HepG2 (cell line): ENCODE results near the gene CIAO2B. TPM values are rescaled to one million over a fixed set of nuclear protein-coding genes. Genes with fewer than 3 reads are reported as not detected.

ENCODE experiments used
- CBFB ChIP-seq: sonication (generic); formaldehyde crosslinking; IDR thresholded peaks from 2 replicates; pipeline ENCODE4 v1.4.0; 2020; ENCODE audit warnings: missing genetic modification reagents
- EP300 ChIP-seq, 3 experiments: sonication (generic) in 1 of 3; formaldehyde crosslinking in 1 of 3; IDR thresholded peaks; 2 replicates each; pipeline versions ENCODE4 v1.5.1 to v1.6.1; 2011 to 2020; ENCODE audit warnings: low read depth in 2 of 3, low read length in 2 of 3, borderline replicate concordance in 1 of 3, improper control_type of control experiment in 1 of 3, mild to moderate bottlenecking in 1 of 3, missing genetic modification reagents in 1 of 3, moderate library complexity in 1 of 3
- FOSL1 ChIP-seq: sonication (generic); formaldehyde crosslinking; IDR thresholded peaks from 2 replicates; pipeline ENCODE4 v1.9.0; 2021; ENCODE audit warnings: missing genetic modification reagents, borderline replicate concordance
- KLF6 ChIP-seq: IDR thresholded peaks from 2 replicates; pipeline ENCODE4 v1.8.0; 2016; ENCODE audit warnings: missing biosample characterization, missing genetic modification reagents
- MAZ ChIP-seq, 2 experiments: sonication (generic) in 1 of 2; formaldehyde crosslinking in 1 of 2; IDR thresholded peaks; 2 replicates each; pipeline versions ENCODE4 v1.5.0 to v1.6.1; 2012 to 2020; ENCODE audit warnings: low read depth in 2 of 2, mild to moderate bottlenecking in 2 of 2, borderline replicate concordance in 1 of 2, improper control_type of control experiment in 1 of 2, low read length in 1 of 2, missing genetic modification reagents in 1 of 2, moderate library complexity in 1 of 2
- MNT ChIP-seq: fragments of 450-650 bp; IDR thresholded peaks from 2 replicates; pipeline ENCODE4 v1.6.1; 2016
- SKIL ChIP-seq: sonication (generic); formaldehyde crosslinking; IDR thresholded peaks from 2 replicates; pipeline ENCODE4 v1.8.0; 2022; ENCODE audit warnings: missing genetic modification reagents, mild to moderate bottlenecking, moderate library complexity, borderline replicate concordance
- SNRNP70 ChIP-seq: fragments of 200-400 bp; formaldehyde crosslinking; IDR thresholded peaks from 2 replicates; pipeline ENCODE4 v1.6.1; 2017; ENCODE audit warnings: mild to moderate bottlenecking, low read depth, low read length, moderate library complexity
- SP140L ChIP-seq: sonication (generic); formaldehyde crosslinking; IDR thresholded peaks from 2 replicates; pipeline ENCODE4 v1.4.0; 2020; ENCODE audit warnings: missing genetic modification reagents, borderline replicate concordance
- TAF1 ChIP-seq: sonication (generic); formaldehyde crosslinking; IDR thresholded peaks from 2 replicates; pipeline ENCODE4 v1.4.0; 2020; ENCODE audit warnings: missing genetic modification reagents
- TAF15 ChIP-seq: fragments of 200-400 bp; formaldehyde crosslinking; IDR thresholded peaks from one replicate; pipeline ENCODE4 v1.6.1; 2018; ENCODE audit warnings: mild to moderate bottlenecking, low read depth, low read length; ENCODE audit not compliant: poor library complexity, severe bottlenecking
- ZBTB39 ChIP-seq: sonication (generic); formaldehyde crosslinking; IDR thresholded peaks from 2 replicates; pipeline ENCODE4 v1.5.0; 2020; ENCODE audit warnings: missing genetic modification reagents
- ZBTB42 ChIP-seq: sonication (generic); formaldehyde crosslinking; IDR thresholded peaks from 2 replicates; pipeline ENCODE4 v1.5.0; 2020; ENCODE audit warnings: mild to moderate bottlenecking, missing genetic modification reagents
- ZNF563 ChIP-seq: sonication (generic); formaldehyde crosslinking; IDR thresholded peaks from 2 replicates; pipeline ENCODE4 v1.8.0; 2022; ENCODE audit warnings: mild to moderate bottlenecking, moderate library complexity, missing genetic modification reagents
- ZNF574 ChIP-seq: sonication (generic); formaldehyde crosslinking; IDR thresholded peaks from 2 replicates; pipeline ENCODE4 v1.4.0; 2020; ENCODE audit warnings: missing genetic modification reagents
- ZNF589 ChIP-seq: sonication (generic); formaldehyde crosslinking; conservative IDR thresholded peaks from 2 replicates; pipeline ENCODE4 v1.8.0; 2022; ENCODE audit warnings: mild to moderate bottlenecking, moderate library complexity, missing genetic modification reagents
- ZNF740 ChIP-seq: sonication (generic); formaldehyde crosslinking; IDR thresholded peaks from 2 replicates; pipeline ENCODE4 v1.4.0; 2020; ENCODE audit warnings: missing genetic modification reagents
- polyA plus RNA-seq, 8 experiments: library from polyadenylated mRNA; depleted of rRNA in 3 of 8; stranded (reverse) in 7 of 8; unstranded in 1 of 8; fragments of >200 nt; fragmentation: Illumina TruSeq in 4 of 8; extraction: Trizol in 4 of 8; gene quantifications; 2 replicates each; pipeline versions ENCODE4 v1.2.1 to v1.2.3, GENCODE V29; 2011 to 2016; ENCODE audit warnings: low read depth in 4 of 8, missing spikeins in 1 of 8, mixed read lengths in 1 of 8; ENCODE audit not compliant: insufficient read depth in 1 of 8
- total RNA-seq, 5 experiments: library from RNA; depleted of rRNA; stranded (reverse); fragments of >200 nt; fragmentation: Illumina TruSeq; extraction: Trizol; gene quantifications; 2 replicates each; pipeline ENCODE4 v1.2.3, GENCODE V29; 2016; ENCODE audit warnings: low read depth in 1 of 5

CIAO2B gene
- total and polyA plus RNA-seq, 2 of the 13 experiments (the other 11 are each of a cell fraction or from before 2014, with no cell fraction given) = 157 to 293 TPM

GRCh38 chr16:66905633-66906539 lies 28.3 kb downstream of the CIAO2B start (continued):
- peak; percentile 66; the same call in 1 of the 2 replicates for TF ChIP-seq ZNF574 (CRISPR knock-in tag)
- TF ChIP-seq TAF1 = peak; percentile 62
- TF ChIP-seq ZBTB42 = 0 out of 2 replicates have a peak, but pooled peaks have one; percentile 43
- no peak; the same call in 1 of the 2 replicates for TF ChIP-seq KLF6 (CRISPR knock-in tag)
- peak in 1 of 2 experiments; percentile 75; a peak in 2 of 4 replicates for TF ChIP-seq EP300 (IDR thresholded peaks at IDR 0.05; ENCODE audit: low read depth in 2 of 2, low read length in 2 of 2)
- peak; percentile 66; the same call in 1 of the 2 replicates for TF ChIP-seq EP300 (CRISPR knock-in tag; IDR thresholded peaks at IDR 0.05; ENCODE audit: borderline replicate concordance)
- peak; percentile 49; the same call in 1 of the 2 replicates for TF ChIP-seq SKIL (CRISPR knock-in tag)
- TF ChIP-seq CBFB (CRISPR knock-in tag) = 0 out of 2 replicates have a peak, but pooled peaks have one; percentile 59
- no peak for TF ChIP-seq ZNF589 (CRISPR knock-in tag)
- TF ChIP-seq MNT = no peak
- TF ChIP-seq FOSL1 = no peak
- no peak for TF ChIP-seq TAF15
- peak; percentile 78; the same call in 1 of the 2 replicates for TF ChIP-seq ZBTB39
- TF ChIP-seq ZNF563 (CRISPR knock-in tag) = no peak
- no peak for TF ChIP-seq SP140L (CRISPR knock-in tag)
- TF ChIP-seq SNRNP70 = no peak
- TF ChIP-seq ZNF740 = peak; percentile 48; the same call in 1 of the 2 replicates
- peak; percentile 63 for TF ChIP-seq MAZ (IDR thresholded peaks at IDR 0.05; ENCODE audit: borderline replicate concordance, low read depth, low read length)
- TF ChIP-seq MAZ (CRISPR knock-in tag; IDR thresholded peaks at IDR 0.05; ENCODE audit: low read depth) = no peak
